Transverse colon (tissue), 4 donors: ENCODE results near the gene GFPT2.

Experiments used
- CTCF ChIP-seq, 5 experiments: fragments of 200-600 bp in 3 of 5; fragments of 450-650 bp in 2 of 5; sonication (generic) in 3 of 5; IDR thresholded peaks; 1 replicate in 2 of 5; 2 replicates in 3 of 5; pipeline ENCODE4 v1.5.1; 2016 to 2017; ENCODE audit warnings: antibody characterized with exemption in 5 of 5, inconsistent platforms in 3 of 5, mild to moderate bottlenecking in 2 of 5, moderate library complexity in 1 of 5
- EP300 ChIP-seq: sonication (generic); formaldehyde crosslinking; IDR thresholded peaks from one replicate; pipeline ENCODE4 v1.6.1; 2017; ENCODE audit warnings: antibody characterized with exemption, low read depth
- POLR2A ChIP-seq: fragments of 450-650 bp; IDR thresholded peaks from one replicate; pipeline ENCODE4 v1.6.1; 2016; ENCODE audit warnings: antibody characterized with exemption, mild to moderate bottlenecking, moderate library complexity
- POLR2AphosphoS5 ChIP-seq, 3 donors: sonication (generic); formaldehyde crosslinking; IDR thresholded peaks; one replicate each; pipeline ENCODE4 v1.6.1; 2016; ENCODE audit warnings: antibody characterized with exemption in 3 of 3

DNA sequence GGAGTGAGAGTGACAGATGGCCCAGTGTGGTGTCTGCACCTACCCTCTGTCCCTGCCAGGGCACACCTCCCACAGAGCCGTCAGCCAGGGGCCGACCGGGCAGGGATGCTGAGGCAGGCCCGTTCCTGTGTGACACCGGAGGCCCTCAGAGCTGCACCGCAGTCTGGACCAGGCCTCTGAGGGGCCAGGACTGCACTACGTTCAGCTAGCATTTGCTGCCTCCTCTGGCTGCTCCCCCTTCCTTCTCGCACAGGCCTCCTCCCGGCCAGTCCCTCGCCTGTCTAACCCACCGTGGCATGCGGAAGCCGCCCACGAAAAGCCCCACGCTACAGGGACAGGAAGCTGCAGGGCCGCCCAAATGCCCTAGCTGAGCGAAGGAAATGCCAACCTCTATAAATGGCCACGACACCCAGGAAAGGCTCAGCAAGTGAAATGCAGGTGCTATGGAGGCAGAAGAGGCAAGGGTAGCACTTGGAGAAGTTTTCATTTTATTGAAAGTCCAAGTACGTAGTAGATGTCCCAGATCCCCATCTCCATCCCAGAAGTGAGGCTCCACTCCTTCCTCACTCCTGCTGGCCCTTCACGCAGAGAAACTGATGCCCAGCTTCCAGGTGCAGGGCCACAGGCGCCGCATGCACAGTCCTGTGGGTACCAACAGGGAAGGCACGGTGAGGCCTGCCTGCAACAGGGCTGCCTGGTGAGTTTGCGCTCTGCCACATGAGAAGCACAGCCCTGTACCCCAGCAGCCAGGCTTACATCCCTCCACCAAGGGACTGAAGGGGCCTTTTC is 99.9 kb downstream of the GFPT2 start:
- TF ChIP-seq CTCF (IDR thresholded peaks at IDR 0.05) = no peak
- TF ChIP-seq POLR2A = no peak
- no peak for TF ChIP-seq POLR2AphosphoS5 (IDR thresholded peaks at IDR 0.05)
- TF ChIP-seq EP300 = no peak
